ENCODE measurements around the gene HNRNPF.
"Not testable (repeated sequence)": the region's sequence is repeated elsewhere in the genome, so short reads cannot be mapped to it uniquely, and the experiment has no call there.

Gene HNRNPF

DNA sequence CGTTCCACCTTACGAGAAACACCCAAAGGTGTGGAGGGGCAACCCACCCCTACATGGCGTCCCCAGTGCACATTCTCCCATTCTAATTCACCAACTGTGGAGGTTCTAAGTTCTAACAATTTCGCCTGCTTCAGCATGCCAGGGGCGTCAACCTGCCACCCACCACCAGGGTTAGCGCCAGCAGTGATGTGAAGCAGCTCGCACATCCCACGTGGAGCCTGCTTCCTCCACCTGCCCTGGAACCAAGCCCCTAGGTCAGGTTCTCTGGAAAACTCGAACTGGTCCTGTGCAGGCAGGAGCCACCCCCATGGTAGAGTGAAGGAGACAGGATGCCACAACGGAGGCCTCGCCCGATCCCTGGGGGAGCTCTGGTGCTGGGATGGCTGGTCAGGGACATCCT, 70.9 kb downstream of the HNRNPF start:
- TF ChIP-seq, protein P1, sequence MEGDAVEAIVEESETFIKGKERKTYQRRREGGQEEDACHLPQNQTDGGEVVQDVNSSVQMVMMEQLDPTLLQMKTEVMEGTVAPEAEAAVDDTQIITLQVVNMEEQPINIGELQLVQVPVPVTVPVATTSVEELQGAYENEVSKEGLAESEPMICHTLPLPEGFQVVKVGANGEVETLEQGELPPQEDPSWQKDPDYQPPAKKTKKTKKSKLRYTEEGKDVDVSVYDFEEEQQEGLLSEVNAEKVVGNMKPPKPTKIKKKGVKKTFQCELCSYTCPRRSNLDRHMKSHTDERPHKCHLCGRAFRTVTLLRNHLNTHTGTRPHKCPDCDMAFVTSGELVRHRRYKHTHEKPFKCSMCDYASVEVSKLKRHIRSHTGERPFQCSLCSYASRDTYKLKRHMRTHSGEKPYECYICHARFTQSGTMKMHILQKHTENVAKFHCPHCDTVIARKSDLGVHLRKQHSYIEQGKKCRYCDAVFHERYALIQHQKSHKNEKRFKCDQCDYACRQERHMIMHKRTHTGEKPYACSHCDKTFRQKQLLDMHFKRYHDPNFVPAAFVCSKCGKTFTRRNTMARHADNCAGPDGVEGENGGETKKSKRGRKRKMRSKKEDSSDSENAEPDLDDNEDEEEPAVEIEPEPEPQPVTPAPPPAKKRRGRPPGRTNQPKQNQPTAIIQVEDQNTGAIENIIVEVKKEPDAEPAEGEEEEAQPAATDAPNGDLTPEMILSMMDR (IDR thresholded peaks at IDR 0.05; ENCODE audit: borderline replicate concordance, control extremely low read depth, extremely low read depth, insufficient read depth, missing control alignments): no peak
- in situ Hi-C loops (cut with MboI; ENCODE audit: low sequenced_read_pairs, unreplicated experiment): no loop called here
- no peak for DNase-seq (ENCODE audit: low spot score)

DNA sequence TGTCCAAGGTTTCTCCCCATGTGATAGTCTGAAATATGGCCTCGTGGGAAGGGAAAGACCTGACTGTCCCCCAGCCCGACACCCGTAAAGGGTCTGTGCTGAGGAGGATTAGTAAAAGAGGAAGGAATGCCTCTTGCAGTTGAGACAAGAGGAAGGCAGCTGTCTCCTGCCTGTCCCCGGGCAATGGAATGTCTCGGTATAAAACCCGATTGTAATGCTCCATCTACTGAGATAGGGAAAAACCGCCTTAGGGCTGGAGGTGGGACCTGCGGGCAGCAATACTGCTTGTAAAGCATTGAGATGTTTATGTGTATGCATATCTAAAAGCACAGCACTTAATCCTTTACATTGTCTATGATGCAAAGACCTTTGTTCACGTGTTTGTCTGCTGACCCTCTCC, 71.5 kb downstream of the HNRNPF start:
- DNase-seq (ENCODE audit: low spot score); in situ Hi-C loops (cut with MboI; ENCODE audit: low sequenced_read_pairs, unreplicated experiment): not testable (repeated sequence)

DNA sequence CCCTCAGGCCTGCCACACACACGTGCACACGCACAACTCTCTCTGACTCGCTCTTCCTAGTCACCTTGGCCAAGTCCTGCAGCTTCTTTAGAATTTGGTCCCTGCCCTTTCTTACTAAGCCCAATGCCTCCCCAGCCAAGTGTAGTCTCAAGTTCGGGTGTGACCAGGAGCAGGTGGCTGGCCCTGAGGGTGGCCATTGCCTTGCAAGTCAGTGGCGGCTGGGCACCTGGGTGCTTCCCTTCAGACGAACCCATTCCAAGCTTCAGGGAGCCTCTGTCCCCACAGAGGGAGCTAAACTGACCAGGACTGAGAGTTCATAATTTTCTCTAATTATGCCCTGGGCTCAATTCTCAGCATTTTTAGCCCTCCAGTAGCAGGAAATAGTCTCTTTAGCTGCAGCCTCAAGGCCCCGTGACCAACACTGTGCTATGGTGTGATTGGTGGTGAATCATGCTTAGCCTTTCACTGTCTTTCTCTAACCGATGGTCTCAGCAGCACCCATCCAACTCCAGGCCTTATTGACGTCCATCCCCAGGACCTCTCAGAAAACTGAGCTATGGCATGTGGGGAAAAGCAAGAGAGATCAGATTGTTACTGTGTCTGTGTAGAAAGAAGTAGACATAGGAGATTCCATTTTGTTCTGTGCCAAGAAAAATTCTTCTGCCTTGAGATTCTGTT, 72.2 kb downstream of the HNRNPF start:
- no peak for DNase-seq (ENCODE audit: low spot score)
- in situ Hi-C loops (cut with MboI; ENCODE audit: low sequenced_read_pairs, unreplicated experiment): no loop called here
- TF ChIP-seq, protein P1 (IDR thresholded peaks at IDR 0.05; ENCODE audit: borderline replicate concordance, control extremely low read depth, extremely low read depth, insufficient read depth, missing control alignments): no peak

DNA sequence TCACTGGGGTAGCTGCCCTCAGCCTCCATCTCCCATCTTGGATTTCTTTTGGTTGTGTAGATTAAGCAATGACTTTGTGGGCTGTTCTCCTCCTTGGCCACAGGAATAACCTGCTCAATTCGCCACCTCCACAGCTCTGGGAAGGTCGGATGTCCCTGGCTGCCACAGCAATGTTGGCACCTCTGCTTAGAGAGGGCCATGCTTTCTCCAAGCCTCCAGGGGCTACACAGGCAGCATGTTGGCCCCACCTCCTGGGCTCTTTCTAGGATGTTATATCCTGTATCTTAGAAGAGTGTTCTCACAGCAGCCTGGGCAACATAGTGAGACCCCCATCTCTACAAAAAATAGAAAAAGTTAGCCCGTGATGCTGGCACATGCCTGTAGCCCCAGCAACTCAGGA, 72.9 kb downstream of the HNRNPF start:
- no peak for DNase-seq (ENCODE audit: low spot score)
- in situ Hi-C loops (cut with MboI; ENCODE audit: low sequenced_read_pairs, unreplicated experiment): no loop called here
- TF ChIP-seq, protein P1 (IDR thresholded peaks at IDR 0.05; ENCODE audit: borderline replicate concordance, control extremely low read depth, extremely low read depth, insufficient read depth, missing control alignments): no peak

All from GM13976 (cell line).